Calu3 (cell line): ENCODE results near the gene KLHL29. TPM values are rescaled to one million over a fixed set of nuclear protein-coding genes. Genes with fewer than 3 reads are reported as not detected.

Experiments
- BruUV-seq: library from RNA; stranded (reverse); fragments of 400-500 nt; replicated peaks from 2 replicates; lab custom pipeline; 2021; lab: Mats Ljungman, UMichigan
- CTCF ChIA-PET: fragments of 300-600 bp; sonication (Branson Sonifier 250); formaldehyde crosslinking; loops from one replicate; lab custom pipeline; 2022; ENCODE audit warnings: antibody characterized with exemption; lab: Charles Lee
- DNase-seq: peaks from one replicate; pipeline ENCODE4 v3.0.0; 2022
- H3K27ac Mint-ChIP-seq: one replicate; pipeline ENCODE4 v1.8.0; 2022; ENCODE audit warnings: mixed read lengths; ENCODE audit not compliant: unreplicated experiment
- H3K27me3 Mint-ChIP-seq: one replicate; pipeline ENCODE4 v1.8.0; 2022; ENCODE audit warnings: mixed read lengths; ENCODE audit not compliant: unreplicated experiment
- H3K36me3 Mint-ChIP-seq: one replicate; pipeline ENCODE4 v1.8.0; 2022; ENCODE audit warnings: mild to moderate bottlenecking, moderate library complexity, mixed read lengths; ENCODE audit not compliant: insufficient read depth, unreplicated experiment
- H3K4me1 Mint-ChIP-seq: one replicate; pipeline ENCODE4 v1.8.0; 2022; ENCODE audit warnings: mild to moderate bottlenecking, low read depth, mixed read lengths; ENCODE audit not compliant: unreplicated experiment
- H3K4me3 Mint-ChIP-seq: one replicate; pipeline ENCODE4 v1.8.0; 2022; ENCODE audit warnings: mild to moderate bottlenecking, low read depth, moderate library complexity, mixed read lengths; ENCODE audit not compliant: unreplicated experiment
- H3K9me3 Mint-ChIP-seq: one replicate; pipeline ENCODE4 v1.8.0; 2022; ENCODE audit warnings: low read depth, mixed read lengths; ENCODE audit not compliant: unreplicated experiment
- intact Hi-C: fragments of 100-400 bp; cut with micrococcal nuclease; formaldehyde crosslinking; loops from one replicate; pipeline ENCODE4 v1.10.0; 2022; ENCODE audit not compliant: unreplicated experiment
- total RNA-seq: library from RNA; stranded (reverse); gene quantifications from 2 replicates; pipeline ENCODE4 v1.2.3, GENCODE V29; 2022
- TF ChIP-seq, protein P1 (sequence below): fragments of 200-600 bp; IDR thresholded peaks from one replicate; pipeline ENCODE4 v1.8.0; 2022; ENCODE audit warnings: antibody characterized with exemption; ENCODE audit not compliant: unreplicated experiment

Gene KLHL29
- total RNA-seq, 1 experiment from 2014 or later = 11.9 TPM

DNA sequence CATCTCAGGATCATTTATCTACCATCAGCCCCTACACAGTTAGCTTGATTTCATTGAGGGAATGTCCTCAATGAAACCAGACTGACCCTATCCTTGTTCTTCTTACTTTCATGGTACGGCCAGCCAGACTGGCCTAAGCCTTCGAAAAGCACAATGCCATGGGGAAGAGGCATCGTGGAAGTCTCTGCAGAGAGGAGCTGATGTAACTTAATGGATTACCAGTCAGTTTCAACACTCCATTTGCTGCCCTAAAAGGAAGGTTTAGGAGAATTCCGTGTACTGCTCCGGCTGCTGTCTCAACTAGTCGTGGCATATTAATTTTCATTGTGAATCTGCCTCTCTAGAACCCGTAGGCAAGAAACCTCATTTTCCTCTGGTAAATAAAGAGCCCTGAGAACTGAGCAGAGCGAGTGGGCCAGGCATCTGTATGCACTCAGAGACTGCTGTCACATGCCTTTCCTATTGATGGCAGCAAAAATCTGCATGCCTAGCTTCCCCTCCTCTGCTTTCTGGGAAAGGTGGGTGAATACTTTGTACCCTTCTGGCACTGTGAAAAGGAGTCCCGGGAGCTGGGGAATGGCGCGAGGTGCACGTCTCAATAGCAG, 184.9 kb downstream of the KLHL29 start:
- H3K9me3 Mint-ChIP-seq = no peaks in the 10 kb centered on the region
- DNase-seq = no peak
- H3K4me3 Mint-ChIP-seq = no peak overlapping the region
- H3K27ac Mint-ChIP-seq = no peak overlapping the region
- no TSS peak for BruUV-seq
- H3K27me3 Mint-ChIP-seq = no peaks in the 10 kb centered on the region
- CTCF ChIA-PET = no interaction called here
- H3K4me1 Mint-ChIP-seq = no peaks in the 10 kb centered on the region
- intact Hi-C loops = no loop called here
- H3K36me3 Mint-ChIP-seq = no peaks in the 10 kb centered on the region
- TF ChIP-seq, protein P1, sequence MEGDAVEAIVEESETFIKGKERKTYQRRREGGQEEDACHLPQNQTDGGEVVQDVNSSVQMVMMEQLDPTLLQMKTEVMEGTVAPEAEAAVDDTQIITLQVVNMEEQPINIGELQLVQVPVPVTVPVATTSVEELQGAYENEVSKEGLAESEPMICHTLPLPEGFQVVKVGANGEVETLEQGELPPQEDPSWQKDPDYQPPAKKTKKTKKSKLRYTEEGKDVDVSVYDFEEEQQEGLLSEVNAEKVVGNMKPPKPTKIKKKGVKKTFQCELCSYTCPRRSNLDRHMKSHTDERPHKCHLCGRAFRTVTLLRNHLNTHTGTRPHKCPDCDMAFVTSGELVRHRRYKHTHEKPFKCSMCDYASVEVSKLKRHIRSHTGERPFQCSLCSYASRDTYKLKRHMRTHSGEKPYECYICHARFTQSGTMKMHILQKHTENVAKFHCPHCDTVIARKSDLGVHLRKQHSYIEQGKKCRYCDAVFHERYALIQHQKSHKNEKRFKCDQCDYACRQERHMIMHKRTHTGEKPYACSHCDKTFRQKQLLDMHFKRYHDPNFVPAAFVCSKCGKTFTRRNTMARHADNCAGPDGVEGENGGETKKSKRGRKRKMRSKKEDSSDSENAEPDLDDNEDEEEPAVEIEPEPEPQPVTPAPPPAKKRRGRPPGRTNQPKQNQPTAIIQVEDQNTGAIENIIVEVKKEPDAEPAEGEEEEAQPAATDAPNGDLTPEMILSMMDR = no peak

DNA sequence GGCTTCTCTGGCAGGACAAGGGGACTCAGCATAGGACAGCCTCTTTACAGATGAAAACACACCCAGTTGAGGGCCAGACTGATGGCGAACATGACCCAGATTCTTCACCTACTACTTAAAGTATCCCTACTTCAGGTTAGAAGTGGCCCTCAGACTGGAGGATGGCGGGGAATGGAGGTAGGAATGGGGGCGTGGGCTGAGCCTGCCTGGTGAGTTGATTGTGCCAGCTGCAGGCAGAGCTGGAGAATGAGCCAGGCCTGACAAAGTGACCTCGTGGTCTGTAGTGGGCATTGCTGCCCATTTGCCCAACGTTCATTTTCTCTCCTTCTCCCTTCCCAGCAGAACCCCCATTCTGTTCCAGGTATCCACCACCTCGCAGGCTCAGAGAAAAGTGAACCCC, 186.1 kb downstream of the KLHL29 start:
- no peaks in the 10 kb centered on the region for H3K9me3 Mint-ChIP-seq
- DNase-seq = no peak
- no peaks in the 10 kb centered on the region for H3K4me1 Mint-ChIP-seq
- intact Hi-C loops = no loop called here
- no peaks in the 10 kb centered on the region for H3K36me3 Mint-ChIP-seq
- TF ChIP-seq, protein P1 = no peak
- CTCF ChIA-PET = no interaction called here
- H3K27me3 Mint-ChIP-seq = no peaks in the 10 kb centered on the region
- H3K27ac Mint-ChIP-seq = no peak overlapping the region
- H3K4me3 Mint-ChIP-seq = no peak overlapping the region
- BruUV-seq = no TSS peak

DNA sequence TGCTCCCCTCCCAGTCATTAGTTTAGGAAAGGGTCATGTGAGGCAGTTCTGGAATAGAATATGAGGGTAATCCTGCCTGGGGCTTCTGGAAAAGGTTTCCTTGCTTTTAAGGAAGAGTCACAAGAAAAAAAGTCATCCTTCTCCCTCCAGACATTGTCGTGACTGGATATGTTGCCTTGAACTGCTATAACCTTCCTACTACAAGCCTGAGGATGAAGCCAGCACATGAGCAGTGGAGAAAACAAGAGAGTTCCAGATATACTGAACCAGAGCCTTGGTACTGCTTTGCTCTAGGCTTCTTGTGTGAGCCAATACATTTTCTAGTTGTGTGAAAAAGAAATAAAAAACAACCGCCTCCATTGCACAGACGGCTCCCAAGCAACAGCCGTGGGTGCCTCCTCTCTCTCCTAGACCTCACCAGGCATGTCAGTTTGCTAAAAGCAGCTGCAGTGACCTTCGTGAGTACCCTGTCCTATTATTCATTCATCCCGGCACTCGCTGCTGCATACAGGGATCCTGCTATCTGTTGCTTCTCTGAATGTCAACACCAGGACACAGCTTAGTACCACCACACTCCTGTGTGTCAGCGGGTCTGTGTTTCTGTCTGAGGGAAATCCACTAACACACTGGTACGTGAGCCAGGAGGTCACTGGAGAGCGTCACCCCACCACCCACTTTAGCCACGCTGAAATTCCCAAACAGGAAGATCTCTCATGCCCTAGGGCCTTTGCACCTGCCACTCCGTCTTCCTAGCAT, 186.7 kb downstream of the KLHL29 start:
- no TSS peak for BruUV-seq
- no peaks in the 10 kb centered on the region for H3K9me3 Mint-ChIP-seq
- intact Hi-C loops = no loop called here
- no peak overlapping the region for H3K27ac Mint-ChIP-seq
- CTCF ChIA-PET = no interaction called here
- no peaks in the 10 kb centered on the region for H3K4me1 Mint-ChIP-seq
- DNase-seq = no peak
- H3K36me3 Mint-ChIP-seq = no peaks in the 10 kb centered on the region
- H3K27me3 Mint-ChIP-seq = no peaks in the 10 kb centered on the region
- no peak overlapping the region for H3K4me3 Mint-ChIP-seq
- TF ChIP-seq, protein P1 = no peak

DNA sequence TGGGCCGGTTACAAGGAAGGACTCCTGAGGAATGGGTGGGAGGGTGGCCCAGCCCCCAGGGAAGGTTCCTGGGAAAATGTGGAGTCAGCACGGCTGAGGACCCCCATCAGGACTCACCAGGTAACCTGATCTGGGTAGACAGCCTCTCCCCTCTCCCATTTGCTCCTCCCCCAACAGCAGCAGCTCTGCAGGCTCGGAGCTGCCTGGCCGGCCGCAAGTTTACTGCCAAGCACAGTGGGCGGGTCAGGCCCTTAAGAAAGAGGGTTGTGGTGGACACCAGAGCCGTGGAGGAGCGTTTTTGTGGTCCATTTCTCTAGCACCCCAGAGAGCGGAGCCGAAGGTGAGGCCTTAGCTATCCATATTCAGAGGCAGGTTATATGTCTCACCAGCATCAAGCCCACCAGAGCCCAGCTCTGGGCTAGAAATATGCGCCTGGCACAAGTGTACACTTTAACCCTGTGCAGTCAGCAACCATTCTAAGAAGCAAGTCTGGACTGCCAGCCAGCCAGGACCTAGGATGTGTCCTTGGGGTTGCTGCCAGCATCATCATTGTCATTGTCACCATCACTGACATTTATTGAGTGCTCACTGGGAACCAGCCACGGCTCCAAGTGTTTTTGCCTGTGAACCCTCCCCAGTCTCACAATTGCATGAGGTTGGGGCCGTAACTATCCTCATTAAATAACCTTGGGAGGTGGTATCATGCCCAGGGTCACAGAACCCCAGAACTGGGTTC, 190.1 kb downstream of the KLHL29 start:
- CTCF ChIA-PET = no interaction called here
- intact Hi-C loops = no loop called here
- Mint-ChIP-seq H3K27ac (no peak overlapping the region), H3K4me1 (no peaks in the 10 kb centered on the region), H3K9me3 (no peaks in the 10 kb centered on the region), H3K36me3 (no peaks in the 10 kb centered on the region), H3K27me3 (no peaks in the 10 kb centered on the region), H3K4me3 (no peak overlapping the region)
- DNase-seq = no peak
- BruUV-seq = no TSS peak
- TF ChIP-seq, protein P1 = no peak
